ENCODE results near the gene CDC40. TPM values are rescaled to one million over a fixed set of nuclear protein-coding genes. Genes with fewer than 3 reads are reported as not detected.
"Not testable (repeated sequence)": the region's sequence is repeated elsewhere in the genome, so short reads cannot be mapped to it uniquely, and the experiment has no call there.

Gene CDC40
- total and polyA plus RNA-seq, 2 donors (not counting 1 experiment from before 2014, with no cell fraction given) = 21.5 to 22.1 TPM

- Histone ChIP-seq H3K4me2 (ENCODE audit: extremely low read depth, insufficient read depth, low read length) (no peak overlapping the region), H2AFZ (ENCODE audit: low read length) (no peak overlapping the region), H3K27ac (ENCODE audit: insufficient read depth, low read length) (no peak overlapping the region), H3K36me3 (ENCODE audit: control insufficient read depth, insufficient read depth, low read length) (no peaks in the 10 kb centered on the region), H4K20me1 (ENCODE audit: control insufficient read depth, extremely low read depth, insufficient read depth, low read length) (no peaks in the 10 kb centered on the region), H3K79me2 (ENCODE audit: control insufficient read depth, insufficient read depth, low read length) (no peaks in the 10 kb centered on the region), H3K9me3 (ENCODE audit: control insufficient read depth, insufficient read depth, low read depth, low read length) (no peaks in the 10 kb centered on the region), H3K27me3 (ENCODE audit: control insufficient read depth, insufficient read depth, low read length) (no peaks in the 10 kb centered on the region), H3K4me1 (ENCODE audit: control insufficient read depth, extremely low read depth, insufficient read depth, low read length) (no peaks in the 10 kb centered on the region), H3K4me3 (replicated peaks in 1 of 4; ENCODE audit: control extremely low read depth in 1 of 4, insufficient read depth in 1 of 4, low read depth in 3 of 4, low read length in 4 of 4) (no peak overlapping the region), H3K9ac (ENCODE audit: insufficient read depth, low read length) (no peak overlapping the region)
- TF ChIP-seq EZH2 (IDR thresholded peaks at IDR 0.05; ENCODE audit: low read length, missing control alignments) = no peak
- no peak for TF ChIP-seq CTCF (conservative IDR thresholded peaks at IDR 0.05 in 1 of 2, IDR thresholded peaks at IDR 0.05 in 1 of 2; ENCODE audit: low read depth in 1 of 2, low read length in 2 of 2)
- DNase-seq (ENCODE audit: low read depth in 2 of 2) = no peak
Observed at GRCh38 chr6:110239526-110240274, 59.5 kb downstream of the CDC40 start.

- not testable (repeated sequence) for H3K79me2 ChIP-seq (ENCODE audit: control insufficient read depth, insufficient read depth, low read length)
Observed at GRCh38 chr6:110244621-110245020, 64.4 kb downstream of the CDC40 start.

GRCh38 chr6:110246378-110246777, 66.2 kb downstream of the CDC40 start:
- Histone ChIP-seq H3K36me3 (ENCODE audit: control insufficient read depth, insufficient read depth, low read length) (no peaks in the 10 kb centered on the region), H3K4me2 (ENCODE audit: extremely low read depth, insufficient read depth, low read length) (no peak overlapping the region), H4K20me1 (ENCODE audit: control insufficient read depth, extremely low read depth, insufficient read depth, low read length) (no peaks in the 10 kb centered on the region), H3K9me3 (ENCODE audit: control insufficient read depth, insufficient read depth, low read depth, low read length) (no peaks in the 10 kb centered on the region), H3K27ac (ENCODE audit: insufficient read depth, low read length) (no peak overlapping the region), H3K9ac (ENCODE audit: insufficient read depth, low read length) (no peak overlapping the region), H3K79me2 (ENCODE audit: control insufficient read depth, insufficient read depth, low read length) (no peaks in the 10 kb centered on the region), H3K4me1 (ENCODE audit: control insufficient read depth, extremely low read depth, insufficient read depth, low read length) (no peaks in the 10 kb centered on the region), H3K4me3 (replicated peaks in 1 of 4; ENCODE audit: control extremely low read depth in 1 of 4, insufficient read depth in 1 of 4, low read depth in 3 of 4, low read length in 4 of 4) (no peak overlapping the region), H2AFZ (ENCODE audit: low read length) (no peak overlapping the region), H3K27me3 (ENCODE audit: control insufficient read depth, insufficient read depth, low read length) (no peaks in the 10 kb centered on the region)
- DNase-seq (ENCODE audit: low read depth in 2 of 2) = no peak
- TF ChIP-seq CTCF (conservative IDR thresholded peaks at IDR 0.05 in 1 of 2, IDR thresholded peaks at IDR 0.05 in 1 of 2; ENCODE audit: low read depth in 1 of 2, low read length in 2 of 2) (no peak), EZH2 (IDR thresholded peaks at IDR 0.05; ENCODE audit: low read length, missing control alignments) (no peak)

More at GRCh38 chr6:110244621-110245020, 64.4 kb downstream of the CDC40 start:
- not testable (repeated sequence) for H3K4me2 ChIP-seq (ENCODE audit: extremely low read depth, insufficient read depth, low read length); H3K27me3 ChIP-seq (ENCODE audit: control insufficient read depth, insufficient read depth, low read length); H3K36me3 ChIP-seq (ENCODE audit: control insufficient read depth, insufficient read depth, low read length); H3K9me3 ChIP-seq (ENCODE audit: control insufficient read depth, insufficient read depth, low read depth, low read length); H3K4me1 ChIP-seq (ENCODE audit: control insufficient read depth, extremely low read depth, insufficient read depth, low read length); H4K20me1 ChIP-seq (ENCODE audit: control insufficient read depth, extremely low read depth, insufficient read depth, low read length); H3K4me3 ChIP-seq (replicated peaks in 1 of 4; ENCODE audit: control extremely low read depth in 1 of 4, insufficient read depth in 1 of 4, low read depth in 3 of 4, low read length in 4 of 4); H3K9ac ChIP-seq (ENCODE audit: insufficient read depth, low read length); H2AFZ ChIP-seq (ENCODE audit: low read length); H3K27ac ChIP-seq (ENCODE audit: insufficient read depth, low read length)
- DNase-seq (ENCODE audit: low read depth in 2 of 2) = peak in 1 of 2 donors; percentile 18

Measured in fibroblast of lung (primary cell).